Activated CD4-positive, alpha-beta T cell treated with anti-CD3 and anti-CD28 coated beads, Interleukin-2, amount 10 ng/mL, durations not matched to agents 7 days and 5 days (primary cell): ENCODE measurements around the gene TUSC2. TPM values are rescaled to one million over a fixed set of nuclear protein-coding genes. Genes with fewer than 3 reads are reported as not detected.

Experiments
- CTCF ChIA-PET: fragments of 350-600 bp; sonication (Branson Sonifier 250); formaldehyde crosslinking; loops from one replicate; lab custom pipeline; 2021; ENCODE audit warnings: antibody characterized with exemption; lab: Charles Lee
- POLR2A ChIA-PET: fragments of 350-600 bp; sonication (Branson Sonifier 250); formaldehyde crosslinking; loops from one replicate; lab custom pipeline; 2021; ENCODE audit warnings: antibody characterized with exemption; lab: Charles Lee
- DNase-seq: peaks from one replicate; pipeline ENCODE4 v3.0.0-alpha.2; 2020
- H3K27ac Mint-ChIP-seq: one replicate; pipeline ENCODE4 v1.8.0; 2021; ENCODE audit warnings: mild to moderate bottlenecking, moderate library complexity, mixed read lengths
- H3K27me3 Mint-ChIP-seq: one replicate; pipeline ENCODE4 v1.8.0; 2021; ENCODE audit warnings: mixed read lengths
- H3K36me3 Mint-ChIP-seq: one replicate; pipeline ENCODE4 v1.8.0; 2021; ENCODE audit warnings: low read depth, mixed read lengths
- H3K4me1 Mint-ChIP-seq: one replicate; pipeline ENCODE4 v1.8.0; 2021; ENCODE audit warnings: mixed read lengths
- H3K4me3 Mint-ChIP-seq: one replicate; pipeline ENCODE4 v1.8.0; 2021; ENCODE audit warnings: mild to moderate bottlenecking, moderate library complexity, mixed read lengths
- H3K9me3 Mint-ChIP-seq: one replicate; pipeline ENCODE4 v1.8.0; 2021; ENCODE audit warnings: mixed read lengths
- total RNA-seq, 2 experiments: library from RNA; stranded (reverse); gene quantifications; one replicate each; pipeline ENCODE4 v1.2.3, GENCODE V29; 2021

TUSC2 gene
- total RNA-seq, 2 experiments from 2014 or later = 16.1 to 17.7 TPM

DNA sequence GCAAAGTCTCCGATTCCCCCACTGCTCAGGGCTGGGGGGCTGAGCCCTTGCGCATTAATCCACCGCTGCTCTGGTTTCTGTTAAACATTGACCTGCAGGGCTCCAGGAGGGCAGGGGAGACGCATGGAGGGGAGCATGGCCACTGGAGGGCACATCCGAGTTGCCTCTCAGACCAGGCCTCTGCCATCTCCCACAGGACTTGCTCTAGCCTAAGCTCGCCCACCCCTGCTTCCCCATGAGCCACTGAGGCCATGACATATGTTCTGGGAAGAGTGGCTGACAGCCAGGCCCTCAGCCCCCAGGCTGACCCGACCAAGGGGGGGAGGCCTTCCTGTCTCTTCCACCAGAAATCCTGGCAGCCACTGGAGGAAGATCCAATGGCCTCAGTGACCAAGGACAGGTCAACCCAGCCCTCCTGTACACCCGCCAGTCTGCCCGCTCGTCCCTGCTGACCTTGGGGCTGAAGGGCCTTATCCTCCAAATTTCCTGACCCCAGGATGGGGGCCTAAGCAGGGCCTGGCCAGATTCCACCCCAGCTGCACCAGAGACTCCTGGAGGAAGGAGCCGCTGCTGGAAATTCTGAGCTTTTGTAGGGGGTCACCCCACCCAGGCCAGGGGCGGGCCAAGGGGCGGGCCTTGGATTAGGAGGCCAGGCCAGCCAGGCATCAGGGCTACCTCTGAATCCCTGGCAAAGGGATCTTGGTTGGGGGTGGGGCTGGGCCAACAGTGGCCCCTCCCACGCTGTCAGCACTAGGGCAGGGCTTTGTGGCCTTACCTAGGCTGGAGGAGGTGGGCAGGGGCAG is 24.8 kb downstream of the TUSC2 start, which contains the start of gene HYAL1:
Gene HYAL1, minus strand, starts transcription at position 562 of the 803 bp plus-strand sequence. CDS start 618 bp downstream, outside the sequence.
- no peak for DNase-seq
- POLR2A ChIA-PET = no interaction called here
- Mint-ChIP-seq H3K36me3 (no peaks in the 10 kb centered on the region), H3K4me3 (no peak within 1 kb of the TSS), H3K27me3 (no peaks in the 10 kb centered on the region), H3K9me3 (no peaks in the 10 kb centered on the region), H3K27ac (peak within 1 kb of the TSS; percentile 41), H3K4me1 (peaks cover 18% of the 10 kb centered on the region)
- CTCF ChIA-PET = interaction anchor here (0.7 to 1.1 kb wide), 3 partner anchors 14 to 51 kb away, joined by 3 to 4 read pairs (median 4); no protein-coding TSS in a partner anchor

GRCh38 chr3:50302095-50303012 is 25.7 kb downstream of the TUSC2 start:
- no peak overlapping the region for H3K27ac Mint-ChIP-seq
- no peaks in the 10 kb centered on the region for H3K9me3 Mint-ChIP-seq
- H3K36me3 Mint-ChIP-seq = no peaks in the 10 kb centered on the region
- H3K4me3 Mint-ChIP-seq = no peak overlapping the region
- CTCF ChIA-PET = interaction anchor here (0.6 to 1.1 kb wide), 3 partner anchors 15 to 484 kb away, joined by 3 to 4 read pairs (median 4); no protein-coding TSS in a partner anchor
- peaks cover 26% of the 10 kb centered on the region for H3K4me1 Mint-ChIP-seq
- no peaks in the 10 kb centered on the region for H3K27me3 Mint-ChIP-seq
- peak; percentile 5 for DNase-seq
- POLR2A ChIA-PET = interaction anchor here (0.6 to 0.7 kb wide), 2 partner anchors 67 to 1653 kb away, joined by 3 read pairs; no protein-coding TSS in a partner anchor

DNA sequence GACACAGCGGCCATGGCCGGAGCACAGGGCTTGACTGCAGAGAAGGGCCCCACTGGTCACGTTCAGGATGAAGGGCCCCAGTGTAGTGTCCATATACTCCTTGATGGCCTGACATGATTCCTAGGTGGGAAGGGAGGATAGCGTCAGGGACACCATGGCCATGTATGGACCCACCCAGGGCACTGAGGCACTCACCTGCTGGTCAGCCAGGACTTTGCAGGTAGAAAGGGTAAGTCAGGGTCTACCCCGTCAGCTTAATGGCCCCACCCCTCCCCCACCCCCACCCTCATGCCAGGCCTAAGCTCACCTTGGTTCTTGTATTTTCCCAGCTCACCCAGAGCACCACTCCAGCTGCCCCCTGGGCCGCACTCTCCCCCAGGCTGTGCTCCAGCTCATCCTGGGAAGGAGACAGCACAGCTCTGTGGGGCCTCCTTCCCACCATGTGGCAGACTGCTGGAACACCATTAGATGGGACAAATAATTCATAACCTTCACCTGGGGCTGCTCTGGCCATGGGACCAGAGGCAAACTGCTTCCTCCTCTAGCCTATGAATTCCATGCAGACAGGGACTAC is 27.3 kb downstream of the TUSC2 start:
- Mint-ChIP-seq H3K27ac (peak overlapping the region; percentile 100), H3K9me3 (no peaks in the 10 kb centered on the region), H3K4me1 (peaks cover 30% of the 10 kb centered on the region), H3K27me3 (no peaks in the 10 kb centered on the region), H3K4me3 (peak overlapping the region; percentile 95), H3K36me3 (peaks cover 1% of the 10 kb centered on the region)
- DNase-seq = no peak
- POLR2A ChIA-PET = no interaction called here
- CTCF ChIA-PET = no interaction called here

DNA sequence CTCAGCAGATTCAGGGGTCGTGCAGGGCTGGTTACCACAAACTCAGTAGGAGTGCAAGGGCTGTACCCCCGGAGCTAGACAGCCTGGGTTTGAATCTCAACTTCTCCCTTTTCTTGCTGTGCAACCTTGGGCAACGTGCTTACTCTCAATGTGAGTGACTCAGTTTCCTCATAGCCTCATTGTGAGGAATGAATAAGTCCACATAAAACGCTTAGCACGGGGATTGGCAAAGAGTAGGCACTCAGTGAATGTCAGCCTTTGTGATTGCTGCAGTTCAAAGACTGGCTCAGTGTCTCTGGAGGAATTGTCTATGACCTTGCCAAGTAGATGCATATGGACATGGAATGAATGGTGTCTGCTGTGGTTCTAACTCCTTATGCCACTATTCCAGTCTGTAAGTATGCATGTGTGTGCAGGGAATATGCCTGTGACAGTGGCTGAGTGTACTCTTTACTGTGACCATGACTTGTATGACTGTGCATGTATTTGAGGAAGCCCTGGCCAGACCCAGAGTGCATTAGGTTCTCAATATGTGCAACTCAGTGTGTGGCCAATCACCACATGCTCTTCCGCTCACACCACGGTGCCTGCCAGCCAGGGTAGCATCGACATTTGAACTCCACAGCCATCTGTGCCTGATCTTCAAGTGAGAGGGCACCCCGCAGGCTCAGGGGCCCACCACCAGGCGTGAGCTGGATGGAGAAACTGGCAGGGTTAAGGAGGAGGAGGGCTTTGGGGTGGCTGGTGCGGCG is 27.9 kb downstream of the TUSC2 start:
- Mint-ChIP-seq H3K9me3 (no peaks in the 10 kb centered on the region), H3K27me3 (no peaks in the 10 kb centered on the region), H3K4me3 (peak overlapping the region; percentile 95), H3K36me3 (peaks cover 1% of the 10 kb centered on the region), H3K27ac (peak overlapping the region; percentile 100), H3K4me1 (peaks cover 30% of the 10 kb centered on the region)
- ChIA-PET CTCF (interaction anchor here (0.7 to 4.5 kb wide), 14 partner anchors 11 to 105 kb away, joined by 3 to 21 read pairs (median 6); partner anchors contain the start of genes HYAL2, RASSF1 and TUSC2), POLR2A (interaction anchor here (0.7 to 1.1 kb wide), 2 partner anchors 37 to 51 kb away, joined by 3 read pairs; partner anchors contain the start of genes CYB561D2 and NPRL2)
- peak; percentile 6 for DNase-seq

- Mint-ChIP-seq H3K36me3 (peaks cover 1% of the 10 kb centered on the region), H3K9me3 (no peaks in the 10 kb centered on the region), H3K4me3 (peak overlapping the region; percentile 95), H3K4me1 (peaks cover 30% of the 10 kb centered on the region), H3K27ac (peak overlapping the region; percentile 100), H3K27me3 (no peaks in the 10 kb centered on the region)
- POLR2A ChIA-PET = interaction anchor here (0.7 to 1.1 kb wide), 2 partner anchors 38 to 51 kb away, joined by 3 read pairs; partner anchors contain the start of genes CYB561D2 and NPRL2
- no peak for DNase-seq
- CTCF ChIA-PET = interaction anchor here (0.7 to 4.5 kb wide), 15 partner anchors 10 to 105 kb away, joined by 3 to 21 read pairs (median 6); partner anchors contain the start of genes GNAI2, HYAL2, RASSF1 and TUSC2
Measured at GRCh38 chr3:50299638-50299928, 28.4 kb downstream of the TUSC2 start.

GRCh38 chr3:50298836-50299637 is 29.0 kb downstream of the TUSC2 start, which contains the start of the genes HYAL3 and NAA80:
HYAL3 (minus strand) TSS chr3:50299405; CDS start chr3:50295602, 3,803 bp downstream.
NAA80 (minus strand) TSS chr3:50299405; CDS start chr3:50297463, 1,942 bp downstream.
- CTCF ChIA-PET = interaction anchor here (0.7 to 4.5 kb wide), 19 partner anchors 10 to 293 kb away, joined by 3 to 21 read pairs (median 6); partner anchors contain the start of genes CYB561D2, GNAI2, HYAL2 and LSMEM2
- Mint-ChIP-seq H3K27ac (peak within 1 kb of the TSS; percentile 100), H3K4me1 (peaks cover 30% of the 10 kb centered on the region), H3K4me3 (peak within 1 kb of the TSS; percentile 95), H3K27me3 (no peaks in the 10 kb centered on the region), H3K36me3 (peaks cover 1% of the 10 kb centered on the region), H3K9me3 (no peaks in the 10 kb centered on the region)
- POLR2A ChIA-PET = interaction anchor here (0.7 to 1.1 kb wide), 2 partner anchors 38 to 52 kb away, joined by 3 read pairs; partner anchors contain the start of genes CYB561D2 and NPRL2
- peak; percentile 99 for DNase-seq

DNA sequence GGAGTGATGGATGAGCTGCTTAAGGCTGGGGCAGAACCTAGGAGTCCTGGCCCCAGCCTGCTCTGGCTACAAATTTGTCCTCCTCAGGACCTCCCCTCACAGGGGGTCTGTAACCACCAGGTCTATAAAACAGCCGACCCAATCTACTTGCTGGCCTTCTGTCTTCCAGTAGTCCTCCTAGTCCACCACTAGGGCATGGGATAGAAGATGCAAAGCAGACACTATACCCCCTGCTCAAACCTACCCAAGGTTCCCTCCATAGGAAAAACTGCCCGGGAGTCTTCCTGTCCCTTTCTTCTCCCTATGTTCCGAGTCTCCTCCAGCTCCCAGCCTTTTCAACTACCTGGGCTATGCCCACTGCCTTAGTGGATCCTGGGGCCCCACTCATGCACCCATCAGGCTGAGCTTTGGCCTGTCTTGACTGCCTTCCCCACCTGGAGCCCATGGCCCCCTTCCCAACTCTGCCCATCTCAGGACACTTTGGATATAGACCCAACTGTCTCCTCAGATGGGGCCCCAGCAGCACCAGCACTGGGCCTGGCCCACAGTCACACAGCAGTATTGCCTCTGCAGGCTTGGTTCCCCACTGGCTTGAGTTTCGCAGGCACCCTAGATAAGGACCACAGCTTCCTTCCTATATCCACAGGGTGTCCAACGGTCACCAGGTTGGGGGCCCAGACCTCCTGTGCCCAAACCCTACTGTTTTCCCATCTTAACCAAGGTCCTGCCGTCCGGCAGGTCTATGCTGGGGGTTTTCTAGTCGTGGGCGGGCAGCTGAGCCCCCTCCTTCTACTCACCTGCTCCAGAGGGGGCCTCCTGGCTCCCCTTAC is 29.9 kb downstream of the TUSC2 start:
- Mint-ChIP-seq H3K4me3 (peak overlapping the region; percentile 95), H3K4me1 (peaks cover 35% of the 10 kb centered on the region), H3K27me3 (no peaks in the 10 kb centered on the region), H3K27ac (peak overlapping the region; percentile 100), H3K9me3 (no peaks in the 10 kb centered on the region), H3K36me3 (peaks cover 1% of the 10 kb centered on the region)
- ChIA-PET POLR2A (no interaction called here), CTCF (interaction anchor here (0.6 to 4.5 kb wide), 15 partner anchors 9 to 294 kb away, joined by 3 to 21 read pairs (median 6); partner anchors contain the start of genes CYB561D2, GNAI2, HYAL2 and LSMEM2)
- peak; percentile 8 for DNase-seq

GRCh38 chr3:50297384-50297775 is 30.6 kb downstream of the TUSC2 start:
- peaks cover 41% of the 10 kb centered on the region for H3K4me1 Mint-ChIP-seq
- DNase-seq = no peak
- H3K36me3 Mint-ChIP-seq = peaks cover 1% of the 10 kb centered on the region
- ChIA-PET CTCF (interaction anchor here (0.6 to 4.5 kb wide), 7 partner anchors 9 to 68 kb away, joined by 3 to 21 read pairs (median 4); partner anchors contain the start of genes HYAL2 and LSMEM2), POLR2A (interaction anchor here (0.6 kb wide), 1 partner anchor 28 kb away, joined by 5 read pairs; the partner anchor contains the start of gene SEMA3B)
- H3K9me3 Mint-ChIP-seq = no peaks in the 10 kb centered on the region
- peak overlapping the region; percentile 95 for H3K4me3 Mint-ChIP-seq
- no peaks in the 10 kb centered on the region for H3K27me3 Mint-ChIP-seq
- peak overlapping the region; percentile 100 for H3K27ac Mint-ChIP-seq

GRCh38 chr3:50296721-50297383 is 31.2 kb downstream of the TUSC2 start:
- H3K9me3 Mint-ChIP-seq = no peaks in the 10 kb centered on the region
- ChIA-PET POLR2A (interaction anchor here (0.6 kb wide), 1 partner anchor 28 kb away, joined by 5 read pairs; the partner anchor contains the start of gene SEMA3B), CTCF (interaction anchor here (0.6 to 4.5 kb wide), 5 partner anchors 10 to 68 kb away, joined by 3 to 21 read pairs (median 4); partner anchors contain the start of gene HYAL2)
- H3K36me3 Mint-ChIP-seq = peaks cover 1% of the 10 kb centered on the region
- peak overlapping the region; percentile 71 for H3K27ac Mint-ChIP-seq
- peak; percentile 6 for DNase-seq
- H3K4me3 Mint-ChIP-seq = no peak overlapping the region
- peaks cover 42% of the 10 kb centered on the region for H3K4me1 Mint-ChIP-seq
- H3K27me3 Mint-ChIP-seq = no peaks in the 10 kb centered on the region
